B cell (primary cell): ENCODE measurements around the gene POU2F2. TPM values are rescaled to one million over a fixed set of nuclear protein-coding genes. Genes with fewer than 3 reads are reported as not detected.

Source experiments
- ATAC-seq: fragments of 200-7000 bp; cut with Tn5 transposase; one replicate; pipeline ENCODE4 v1.10.0; 2021; ENCODE audit warnings: low read depth, mild to moderate bottlenecking, moderate number of reproducible peaks, moderate library complexity
- CTCF ChIA-PET: fragments of 350-600 bp; sonication (Branson Sonifier 250); formaldehyde crosslinking; loops from one replicate; lab custom pipeline; 2021; ENCODE audit warnings: antibody characterized with exemption, inconsistent platforms; lab: Charles Lee
- POLR2A ChIA-PET: fragments of 350-600 bp; sonication (Branson Sonifier 250); formaldehyde crosslinking; loops from one replicate; lab custom pipeline; 2021; ENCODE audit warnings: antibody characterized with exemption; lab: Charles Lee
- DNase-seq: peaks from one replicate; pipeline ENCODE4 v3.0.0; 2013
- H2AFZ ChIP-seq: 2 replicates; pipeline ENCODE4 v1.6.1; 2012; ENCODE audit warnings: mild to moderate bottlenecking, low read depth, low read length; ENCODE audit not compliant: insufficient read depth, poor library complexity, severe bottlenecking
- H3K27ac ChIP-seq, 2 donors: 1 replicate in 1 of 2; 2 replicates in 1 of 2; pipeline ENCODE4 v1.5.1; 2012 to 2013; ENCODE audit warnings: low read length in 2 of 2, mild to moderate bottlenecking in 2 of 2, moderate library complexity in 1 of 2
- H3K27me3 ChIP-seq, 4 experiments: fragments of 200-600 bp in 1 of 4; sonication (generic) in 1 of 4; replicated peaks in 1 of 4; 1 replicate in 2 of 4; 2 replicates in 2 of 4; pipeline versions ENCODE4 v1.6.1 to v1.7.0; 2013 to 2016; ENCODE audit warnings: low read length in 3 of 4, mild to moderate bottlenecking in 2 of 4, mixed read lengths in 1 of 4, moderate library complexity in 1 of 4; ENCODE audit not compliant: insufficient read depth in 4 of 4, control insufficient read depth in 3 of 4; ENCODE audit errors: control extremely low read depth in 1 of 4
- H3K36me3 ChIP-seq, 2 experiments: replicated peaks in 1 of 2; 1 replicate in 1 of 2; 2 replicates in 1 of 2; pipeline versions ENCODE4 v1.6.1 to v1.7.1; 2013; ENCODE audit warnings: low read length in 1 of 2; ENCODE audit not compliant: insufficient read depth in 2 of 2, control insufficient read depth in 1 of 2; ENCODE audit errors: control extremely low read depth in 1 of 2, extremely low read depth in 1 of 2
- H3K4me1 ChIP-seq, 2 donors: fragments of 200-600 bp in 1 of 2; sonication (generic) in 1 of 2; 1 replicate in 1 of 2; 2 replicates in 1 of 2; pipeline versions ENCODE4 v1.5.1 to v1.6.1; 2013 to 2017; ENCODE audit warnings: low read length in 2 of 2; ENCODE audit not compliant: control insufficient read depth in 2 of 2, insufficient read depth in 2 of 2
- H3K4me2 ChIP-seq: replicated peaks from 2 replicates; pipeline ENCODE3; 2012; ENCODE audit warnings: mild to moderate bottlenecking, low read depth, low read length; ENCODE audit not compliant: poor library complexity, severe bottlenecking
- H3K4me3 ChIP-seq, 5 experiments: fragments of 200-600 bp in 1 of 5; sonication (generic) in 1 of 5; 1 replicate in 3 of 5; 2 replicates in 2 of 5; pipeline versions ENCODE4 v1.5.1 to v1.7.0; 2011 to 2016; ENCODE audit warnings: low read length in 4 of 5, mild to moderate bottlenecking in 4 of 5, low read depth in 2 of 5, control low read depth in 1 of 5, moderate library complexity in 1 of 5; ENCODE audit not compliant: insufficient read depth in 1 of 5; ENCODE audit errors: control extremely low read depth in 1 of 5, extremely low read depth in 1 of 5
- H3K79me2 ChIP-seq: fragments of 200-600 bp; sonication (generic); one replicate; pipeline ENCODE4 v1.6.0; 2016; ENCODE audit warnings: low read length; ENCODE audit not compliant: control insufficient read depth, insufficient read depth
- H3K9ac ChIP-seq: fragments of 200-600 bp; sonication (generic); 2 replicates; pipeline ENCODE4 v1.6.1; 2017; ENCODE audit warnings: mild to moderate bottlenecking, low read length, moderate library complexity
- H3K9me3 ChIP-seq, 3 donors: one replicate each; pipeline versions ENCODE4 v1.6.1 to v1.7.1; 2013; ENCODE audit warnings: low read length in 2 of 3; ENCODE audit not compliant: control insufficient read depth in 2 of 3, insufficient read depth in 1 of 3; ENCODE audit errors: control extremely low read depth in 1 of 3
- H4K20me1 ChIP-seq: 2 replicates; pipeline ENCODE4 v1.6.0; 2012; ENCODE audit warnings: mild to moderate bottlenecking, low read length; ENCODE audit not compliant: insufficient read depth, control insufficient read depth, poor library complexity, severe bottlenecking
- H3K27ac Mint-ChIP-seq: one replicate; pipeline ENCODE4 v1.8.0; 2021; ENCODE audit warnings: mixed read lengths
- H3K27me3 Mint-ChIP-seq: one replicate; pipeline ENCODE4 v1.8.0; 2021; ENCODE audit warnings: mixed read lengths
- H3K4me1 Mint-ChIP-seq: one replicate; pipeline ENCODE4 v1.8.0; 2021; ENCODE audit warnings: mixed read lengths
- H3K4me3 Mint-ChIP-seq: one replicate; pipeline ENCODE4 v1.8.0; 2021; ENCODE audit warnings: mixed read lengths
- H3K9me3 Mint-ChIP-seq: one replicate; pipeline ENCODE4 v1.8.0; 2022; ENCODE audit warnings: mixed read lengths; ENCODE audit not compliant: insufficient read depth
- EZH2 ChIP-seq: IDR thresholded peaks from 2 replicates; pipeline ENCODE4 v1.6.1; 2012; ENCODE audit warnings: borderline replicate concordance, low read depth, mild to moderate bottlenecking, moderate library complexity, low read length; ENCODE audit not compliant: insufficient read depth, poor library complexity, severe bottlenecking
- WGBS: methylation state at CpG from one replicate; pipeline ENCODE4 v1.1.5; 2013; ENCODE audit warnings: missing lambda C conversion rate; ENCODE audit not compliant: insufficient coverage; 5-methylcytosine and 5-hydroxymethylcytosine counted together
- intact Hi-C: fragments of 100-400 bp; cut with micrococcal nuclease; formaldehyde crosslinking; loops from one replicate; pipeline ENCODE4 v1.10.0; 2022
- polyA plus RNA-seq: library from polyadenylated mRNA; depleted of rRNA; stranded (reverse); fragments of >200 nt; gene quantifications from 2 replicates; pipeline ENCODE4 v1.2.3, GENCODE V29; 2012
- total RNA-seq, 2 donors: library from RNA; stranded (reverse); fragments of 120-200 nt in 1 of 2; gene quantifications; 1 replicate in 1 of 2; 2 replicates in 1 of 2; pipeline versions ENCODE4 v1.2.3 to v1.2.4, GENCODE V29; 2013 to 2022
- TF ChIP-seq, protein P1 (sequence below): fragments of 200-600 bp; IDR thresholded peaks from one replicate; pipeline ENCODE4 v1.8.0; 2022; ENCODE audit warnings: antibody characterized with exemption, mild to moderate bottlenecking

POU2F2 gene
- total and polyA plus RNA-seq, 2 donors (not counting 1 experiment from before 2014, with no cell fraction given) = 152 to 170 TPM

DNA sequence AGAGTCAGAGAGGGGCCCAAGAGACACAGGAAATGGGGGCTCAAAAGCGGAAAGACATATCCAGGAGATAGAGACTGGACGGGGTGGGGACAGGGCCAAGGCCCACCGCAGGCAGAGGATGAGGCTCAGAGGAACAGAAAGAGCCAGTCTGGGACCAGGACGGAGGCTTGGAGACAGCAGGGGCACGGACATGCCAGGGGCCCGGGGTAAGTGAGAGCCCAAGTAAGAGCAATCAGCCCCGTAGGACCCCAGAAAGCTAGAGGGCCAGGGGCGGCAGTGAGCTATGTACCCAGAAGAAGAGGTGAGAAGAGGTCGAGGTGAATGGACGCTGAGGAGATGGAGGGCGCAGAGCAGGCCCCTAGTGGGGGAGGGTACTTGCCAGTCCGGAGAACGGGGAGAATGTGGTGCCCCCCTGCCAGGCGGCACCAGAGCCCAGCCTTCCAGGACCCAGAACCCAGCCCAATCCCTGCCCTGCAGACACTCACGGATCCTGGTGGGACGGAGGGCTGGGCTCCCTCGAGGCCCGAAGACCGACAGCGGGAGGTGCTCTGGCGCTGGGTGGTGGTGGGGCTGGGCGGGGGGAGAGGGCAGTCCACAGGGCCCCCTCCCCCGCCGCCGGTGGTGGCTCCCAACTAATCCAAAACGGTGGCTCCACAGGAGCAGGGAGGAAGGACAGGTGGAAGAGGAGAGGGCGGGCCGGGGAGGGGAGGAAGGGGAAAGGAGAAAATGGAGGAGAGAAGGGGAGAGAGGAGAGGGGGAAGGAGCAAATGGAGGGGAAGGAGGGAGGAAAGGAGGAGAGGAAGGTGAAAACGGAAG lies 63.3 kb downstream of the POU2F2 start:
- peaks cover 0 to 43% (median 23%) of the 10 kb centered on the region in 4 experiments for H3K27me3 ChIP-seq
- no peaks in the 10 kb centered on the region for H3K4me1 Mint-ChIP-seq
- H3K9me3 Mint-ChIP-seq = no peaks in the 10 kb centered on the region
- no peaks in the 10 kb centered on the region for H4K20me1 ChIP-seq
- intact Hi-C loops = no loop called here
- H3K27ac ChIP-seq = no peak overlapping the region
- peak overlapping the region; percentile 59 for H3K4me2 ChIP-seq
- H3K27ac Mint-ChIP-seq = no peak overlapping the region
- H3K36me3 ChIP-seq = no peaks in the 10 kb centered on the region
- H3K79me2 ChIP-seq = no peaks in the 10 kb centered on the region
- TF ChIP-seq, protein P1, sequence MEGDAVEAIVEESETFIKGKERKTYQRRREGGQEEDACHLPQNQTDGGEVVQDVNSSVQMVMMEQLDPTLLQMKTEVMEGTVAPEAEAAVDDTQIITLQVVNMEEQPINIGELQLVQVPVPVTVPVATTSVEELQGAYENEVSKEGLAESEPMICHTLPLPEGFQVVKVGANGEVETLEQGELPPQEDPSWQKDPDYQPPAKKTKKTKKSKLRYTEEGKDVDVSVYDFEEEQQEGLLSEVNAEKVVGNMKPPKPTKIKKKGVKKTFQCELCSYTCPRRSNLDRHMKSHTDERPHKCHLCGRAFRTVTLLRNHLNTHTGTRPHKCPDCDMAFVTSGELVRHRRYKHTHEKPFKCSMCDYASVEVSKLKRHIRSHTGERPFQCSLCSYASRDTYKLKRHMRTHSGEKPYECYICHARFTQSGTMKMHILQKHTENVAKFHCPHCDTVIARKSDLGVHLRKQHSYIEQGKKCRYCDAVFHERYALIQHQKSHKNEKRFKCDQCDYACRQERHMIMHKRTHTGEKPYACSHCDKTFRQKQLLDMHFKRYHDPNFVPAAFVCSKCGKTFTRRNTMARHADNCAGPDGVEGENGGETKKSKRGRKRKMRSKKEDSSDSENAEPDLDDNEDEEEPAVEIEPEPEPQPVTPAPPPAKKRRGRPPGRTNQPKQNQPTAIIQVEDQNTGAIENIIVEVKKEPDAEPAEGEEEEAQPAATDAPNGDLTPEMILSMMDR = no peak
- no peak for TF ChIP-seq EZH2
- peaks cover 23% of the 10 kb centered on the region for H3K27me3 Mint-ChIP-seq
- H3K4me3 ChIP-seq = no peak overlapping the region
- no peaks in the 10 kb centered on the region for H3K9me3 ChIP-seq
- ATAC-seq (no peak), DNase-seq (no peak)
- WGBS = 12% methylated on average over 23 of the region's 29 CpGs
- POLR2A ChIA-PET = no interaction called here
- CTCF ChIA-PET = no interaction called here
- peaks cover 12 to 21% of the 10 kb centered on the region in 2 donors for H3K4me1 ChIP-seq
- H3K9ac ChIP-seq = no peak overlapping the region
- peak overlapping the region; percentile 38 for H2AFZ ChIP-seq
- H3K4me3 Mint-ChIP-seq = no peak overlapping the region

- no peak for ATAC-seq
- Histone ChIP-seq H3K27me3 (peaks cover 0 to 43% (median 23%) of the 10 kb centered on the region in 4 experiments), H3K4me1 (peaks cover 12 to 21% of the 10 kb centered on the region in 2 donors), H3K27ac (no peak overlapping the region), H3K9me3 (no peaks in the 10 kb centered on the region), H3K79me2 (no peaks in the 10 kb centered on the region), H3K9ac (no peak overlapping the region), H3K4me3 (no peak overlapping the region), H4K20me1 (no peaks in the 10 kb centered on the region), H3K36me3 (no peaks in the 10 kb centered on the region), H3K4me2 (peak overlapping the region; percentile 59), H2AFZ (peak overlapping the region; percentile 38)
- ChIA-PET POLR2A (no interaction called here), CTCF (no interaction called here)
- no peaks in the 10 kb centered on the region for H3K9me3 Mint-ChIP-seq
- H3K27ac Mint-ChIP-seq = no peak overlapping the region
- no peak overlapping the region for H3K4me3 Mint-ChIP-seq
- 63% methylated on average over 8 of the region's 8 CpGs for WGBS
- TF ChIP-seq, protein P1 = no peak
- no peak for TF ChIP-seq EZH2
- intact Hi-C loops = no loop called here
- H3K27me3 Mint-ChIP-seq = peaks cover 26% of the 10 kb centered on the region
- no peak for DNase-seq
- no peaks in the 10 kb centered on the region for H3K4me1 Mint-ChIP-seq
These were observed 63.9 kb downstream of the POU2F2 start for GRCh38 chr19:42068361-42068755.
